HG02943 (cell line): ENCODE measurements around the gene PREP.
"Not testable (repeated sequence)": the region's sequence is repeated elsewhere in the genome, so short reads cannot be mapped to it uniquely, and the experiment has no call there.

Source experiments
- ATAC-seq: cut with Tn5 transposase; IDR thresholded peaks from one replicate; pipeline ENCODE4 v1.9.1; 2021; ENCODE audit warnings: mild to moderate bottlenecking, low read depth, moderate library complexity; ENCODE audit not compliant: unreplicated experiment

Gene PREP

GRCh38 chr6:105348897-105349296, 54.0 kb downstream of the PREP start:
- no peak for ATAC-seq

GRCh38 chr6:105346052-105346451, 56.8 kb downstream of the PREP start:
- no peak for ATAC-seq

- no peak for ATAC-seq
Measured at GRCh38 chr6:105345506-105345905, 57.4 kb downstream of the PREP start.

GRCh38 chr6:105344881-105345370, 58.0 kb downstream of the PREP start:
- ATAC-seq: no peak

GRCh38 chr6:105338350-105338983, 64.4 kb downstream of the PREP start:
- ATAC-seq: not testable (repeated sequence)

- ATAC-seq: no peak
Measured at GRCh38 chr6:105336986-105337385, 65.9 kb downstream of the PREP start.

- no peak for ATAC-seq
Measured at GRCh38 chr6:105332576-105332975, 70.3 kb downstream of the PREP start.

- ATAC-seq: no peak
Measured at GRCh38 chr6:105331927-105332326, 71.0 kb downstream of the PREP start.

GRCh38 chr6:105330913-105331312, 72.0 kb downstream of the PREP start:
- ATAC-seq: no peak

GRCh38 chr6:105330364-105330763, 72.5 kb downstream of the PREP start:
- no peak for ATAC-seq

- ATAC-seq: no peak
Measured at GRCh38 chr6:105326833-105327770, 75.8 kb downstream of the PREP start.

- no peak for ATAC-seq
Measured at GRCh38 chr6:105326216-105326615, 76.7 kb downstream of the PREP start.

- no peak for ATAC-seq
Measured at GRCh38 chr6:105324386-105324950, 78.4 kb downstream of the PREP start.

GRCh38 chr6:105322499-105323225, 80.2 kb downstream of the PREP start:
- ATAC-seq: no peak

- no peak for ATAC-seq
Measured at GRCh38 chr6:105321728-105322127, 81.2 kb downstream of the PREP start.

GRCh38 chr6:105321207-105321606, 81.7 kb downstream of the PREP start:
- no peak for ATAC-seq

GRCh38 chr6:105320765-105321164, 82.1 kb downstream of the PREP start:
- ATAC-seq: no peak

GRCh38 chr6:105320271-105320670, 82.6 kb downstream of the PREP start:
- ATAC-seq: no peak

- no peak for ATAC-seq
Measured at GRCh38 chr6:105319331-105319730, 83.6 kb downstream of the PREP start.

- ATAC-seq: no peak
Measured at GRCh38 chr6:105318660-105319059, 84.2 kb downstream of the PREP start.
